Endothelial cell of umbilical vein (primary cell): Measurements from ENCODE around the gene SIGLEC15.

Experiments used
- EZH2 ChIP-seq: IDR thresholded peaks from 2 replicates; pipeline ENCODE4 v1.6.1; 2012; ENCODE audit warnings: borderline replicate concordance, low read depth, mild to moderate bottlenecking, moderate library complexity, low read length, inconsistent platforms; ENCODE audit not compliant: severe bottlenecking
- FOS ChIP-seq: IDR thresholded peaks from 2 replicates; pipeline ENCODE4 v1.6.1; 2011; ENCODE audit warnings: mild to moderate bottlenecking, low read length, moderate library complexity, borderline replicate concordance; ENCODE audit not compliant: insufficient read depth
- GATA2 ChIP-seq: IDR thresholded peaks from 2 replicates; pipeline ENCODE4 v1.7.0; 2011; ENCODE audit warnings: low read depth, mild to moderate bottlenecking, moderate library complexity, mixed read lengths, low read length; ENCODE audit not compliant: insufficient read length, insufficient read depth
- JUN ChIP-seq: IDR thresholded peaks from 2 replicates; pipeline ENCODE4 v1.6.1; 2011; ENCODE audit warnings: borderline replicate concordance, low read depth; ENCODE audit not compliant: insufficient read length, insufficient read depth
- MYC ChIP-seq: IDR thresholded peaks from one replicate; pipeline ENCODE4 v1.6.1; 2011; ENCODE audit warnings: mild to moderate bottlenecking, low read depth, low read length
- POLR2A ChIP-seq: IDR thresholded peaks from 2 replicates; pipeline ENCODE4 v1.6.1; 2012; ENCODE audit warnings: low read depth, mild to moderate bottlenecking, control low read depth, low read length
- POLR2AphosphoS5 ChIP-seq: IDR thresholded peaks from 2 replicates; pipeline ENCODE4 v1.6.1; 2012; ENCODE audit warnings: low read depth, mild to moderate bottlenecking, control low read depth, low read length, moderate library complexity; ENCODE audit not compliant: insufficient read depth
- TF ChIP-seq, protein P1 (sequence below), 2 donors: IDR thresholded peaks; 1 replicate in 1 of 2; 2 replicates in 1 of 2; pipeline ENCODE4 v1.5.1; 2011; ENCODE audit warnings: low read length in 2 of 2, mild to moderate bottlenecking in 2 of 2, moderate library complexity in 2 of 2, control low read depth in 1 of 2, inconsistent platforms in 1 of 2, low read depth in 1 of 2; ENCODE audit not compliant: insufficient read depth in 1 of 2; ENCODE audit errors: extremely low read depth in 1 of 2
- TF ChIP-seq, protein P2 (sequence below): IDR thresholded peaks from 2 replicates; pipeline ENCODE4 v1.6.1; 2011; ENCODE audit not compliant: insufficient read depth, insufficient read length

DNA sequence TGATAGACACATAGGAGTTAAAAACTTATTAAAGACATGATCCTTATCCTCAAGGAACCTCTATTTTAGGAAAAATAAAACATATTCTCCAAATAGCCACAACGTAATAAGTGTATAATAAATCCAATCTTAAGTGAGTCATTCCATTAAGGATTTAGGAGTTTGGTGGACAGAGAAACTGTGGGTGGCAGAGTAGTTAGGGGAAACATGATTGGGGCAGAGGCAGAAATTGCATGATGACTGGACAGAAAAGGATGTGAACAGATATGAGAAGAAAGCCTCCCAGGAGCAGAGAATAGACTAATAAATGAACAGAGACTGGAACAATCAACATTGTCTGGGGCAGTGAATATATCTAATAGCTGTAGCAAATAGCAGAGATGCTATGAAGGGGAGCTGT is 48.1 kb upstream of the SIGLEC15 start:
- TF ChIP-seq, protein P1, sequence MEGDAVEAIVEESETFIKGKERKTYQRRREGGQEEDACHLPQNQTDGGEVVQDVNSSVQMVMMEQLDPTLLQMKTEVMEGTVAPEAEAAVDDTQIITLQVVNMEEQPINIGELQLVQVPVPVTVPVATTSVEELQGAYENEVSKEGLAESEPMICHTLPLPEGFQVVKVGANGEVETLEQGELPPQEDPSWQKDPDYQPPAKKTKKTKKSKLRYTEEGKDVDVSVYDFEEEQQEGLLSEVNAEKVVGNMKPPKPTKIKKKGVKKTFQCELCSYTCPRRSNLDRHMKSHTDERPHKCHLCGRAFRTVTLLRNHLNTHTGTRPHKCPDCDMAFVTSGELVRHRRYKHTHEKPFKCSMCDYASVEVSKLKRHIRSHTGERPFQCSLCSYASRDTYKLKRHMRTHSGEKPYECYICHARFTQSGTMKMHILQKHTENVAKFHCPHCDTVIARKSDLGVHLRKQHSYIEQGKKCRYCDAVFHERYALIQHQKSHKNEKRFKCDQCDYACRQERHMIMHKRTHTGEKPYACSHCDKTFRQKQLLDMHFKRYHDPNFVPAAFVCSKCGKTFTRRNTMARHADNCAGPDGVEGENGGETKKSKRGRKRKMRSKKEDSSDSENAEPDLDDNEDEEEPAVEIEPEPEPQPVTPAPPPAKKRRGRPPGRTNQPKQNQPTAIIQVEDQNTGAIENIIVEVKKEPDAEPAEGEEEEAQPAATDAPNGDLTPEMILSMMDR (IDR thresholded peaks at IDR 0.05; ENCODE audit: extremely low read depth in 1 of 2, insufficient read depth in 1 of 2, low read depth in 1 of 2, low read length in 2 of 2), result no peak
- TF ChIP-seq EZH2, result no peak
- TF ChIP-seq POLR2A, result no peak
- TF ChIP-seq POLR2AphosphoS5, result no peak
- no peak for TF ChIP-seq FOS
- TF ChIP-seq, protein P2, sequence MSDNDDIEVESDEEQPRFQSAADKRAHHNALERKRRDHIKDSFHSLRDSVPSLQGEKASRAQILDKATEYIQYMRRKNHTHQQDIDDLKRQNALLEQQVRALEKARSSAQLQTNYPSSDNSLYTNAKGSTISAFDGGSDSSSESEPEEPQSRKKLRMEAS, result no peak
- no peak for TF ChIP-seq JUN
- no peak for TF ChIP-seq MYC
- no peak for TF ChIP-seq GATA2
